ENCODE data around the gene GOLGA2.

The GOLGA2 gene

GRCh38 chr9:128254855-128255759, 20.7 kb downstream of the GOLGA2 start:
- DNase-seq, result peak; percentile 37

GRCh38 chr9:128254362-128254761, 21.4 kb downstream of the GOLGA2 start:
- no peak for DNase-seq

GRCh38 chr9:128253991-128254346, 21.8 kb downstream of the GOLGA2 start:
- no peak for DNase-seq

- no peak for DNase-seq
Observed at GRCh38 chr9:128253140-128253990, 22.4 kb downstream of the GOLGA2 start.

- DNase-seq, result no peak
Observed at GRCh38 chr9:128252317-128253139, 23.3 kb downstream of the GOLGA2 start.

- DNase-seq, result no peak
Observed at GRCh38 chr9:128251732-128252100, 24.1 kb downstream of the GOLGA2 start.

GRCh38 chr9:128250839-128251731, 24.7 kb downstream of the GOLGA2 start:
- no peak for DNase-seq

GRCh38 chr9:128249908-128250838, 25.6 kb downstream of the GOLGA2 start:
- no peak for DNase-seq

- no peak for DNase-seq
Observed at GRCh38 chr9:128249558-128249907, 26.3 kb downstream of the GOLGA2 start.

- DNase-seq, result no peak
Observed at GRCh38 chr9:128247226-128247803, 28.5 kb downstream of the GOLGA2 start.

- no peak for DNase-seq
Observed at GRCh38 chr9:128246471-128246870, 29.3 kb downstream of the GOLGA2 start.

GRCh38 chr9:128245421-128246151, 30.2 kb downstream of the GOLGA2 start:
- DNase-seq, result no peak

- no peak for DNase-seq
Observed at GRCh38 chr9:128244837-128245231, 31.0 kb downstream of the GOLGA2 start.

GRCh38 chr9:128244091-128244836, 31.5 kb downstream of the GOLGA2 start:
- no peak for DNase-seq

- DNase-seq, result no peak
Observed at GRCh38 chr9:128243215-128244018, 32.4 kb downstream of the GOLGA2 start.

GRCh38 chr9:128242828-128243214, 33.0 kb downstream of the GOLGA2 start:
- DNase-seq, result no peak

- DNase-seq, result no peak
Observed at GRCh38 chr9:128242124-128242523, 33.7 kb downstream of the GOLGA2 start.

- no peak for DNase-seq
Observed at GRCh38 chr9:128233817-128234406, 41.9 kb downstream of the GOLGA2 start.
